C1 segment of cervical spinal cord (tissue), 14 donors: Measurements from ENCODE around the gene SFMBT2.

Source experiments
- DNase-seq, 14 donors: peaks; one replicate each; lab custom pipeline; 2025; lab: John Stamatoyannopoulos, UW

Gene SFMBT2

GRCh38 chr10:7425691-7426090 is 14.9 kb upstream of the SFMBT2 start:
- no peak for DNase-seq

GRCh38 chr10:7424919-7425318 is 14.1 kb upstream of the SFMBT2 start:
- no peak for DNase-seq

DNA sequence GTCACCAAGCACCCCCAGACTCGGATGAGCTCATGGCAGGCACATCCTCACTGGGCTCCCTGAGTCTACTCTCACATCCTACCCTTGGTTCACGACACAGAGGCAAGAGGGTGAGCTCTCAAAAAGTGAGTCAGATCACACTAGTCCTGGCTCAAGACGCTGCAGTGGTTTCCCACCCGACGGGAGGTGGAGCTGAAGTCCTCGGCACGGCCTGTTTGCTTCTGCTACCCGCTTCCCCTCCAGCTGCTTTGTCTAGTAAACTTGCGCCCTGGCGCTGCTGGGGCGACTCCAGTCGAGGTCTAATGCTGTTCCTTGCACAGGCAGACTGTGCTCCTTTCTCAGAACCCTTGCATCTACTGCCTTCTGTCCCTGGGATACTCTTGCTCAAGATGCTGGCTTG is 13.5 kb upstream of the SFMBT2 start:
- peak in 2 of 14 donors; percentile 14 to 39 for DNase-seq

GRCh38 chr10:7423521-7423920 is 12.7 kb upstream of the SFMBT2 start:
- DNase-seq: no peak

- DNase-seq: no peak
Measured at GRCh38 chr10:7421526-7421925, 10.7 kb upstream of the SFMBT2 start.

DNA sequence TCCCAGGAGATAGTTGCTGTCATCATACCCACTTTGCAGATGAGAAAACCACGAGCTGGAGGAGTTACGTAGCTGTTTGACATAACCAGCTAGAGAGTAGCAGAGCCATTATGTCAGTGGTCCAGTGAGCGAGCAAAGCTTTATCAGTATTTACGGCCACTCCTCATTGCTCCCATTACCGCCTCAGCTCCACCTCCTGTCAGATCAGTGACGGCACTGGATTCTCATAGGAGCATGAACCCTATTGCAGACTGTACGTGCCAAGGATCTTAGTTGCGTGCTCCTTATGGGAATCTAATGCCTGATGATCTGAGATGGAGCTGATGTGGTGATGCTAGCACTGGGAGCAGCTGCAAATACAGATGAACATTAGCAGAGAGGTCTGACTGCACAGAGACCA is 9.2 kb upstream of the SFMBT2 start:
- DNase-seq: no peak

DNA sequence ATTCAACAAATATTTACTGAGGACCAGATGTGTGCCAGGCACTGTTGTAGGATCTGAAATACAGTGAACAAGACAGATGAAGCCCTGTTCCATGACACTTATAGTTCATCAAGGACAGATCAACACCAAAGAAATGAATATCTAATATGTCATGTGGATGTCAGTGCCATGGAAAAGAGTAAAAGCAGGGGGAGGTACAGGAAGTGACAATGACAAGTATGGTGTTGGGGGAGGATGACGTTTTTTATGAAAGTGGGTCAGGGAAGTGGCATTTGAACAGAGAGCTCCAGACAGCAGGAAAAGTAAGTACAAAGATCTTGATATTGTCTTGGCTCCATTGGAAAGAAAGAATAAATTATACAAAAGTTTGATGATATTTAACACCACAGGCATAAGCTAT is 7.0 kb upstream of the SFMBT2 start:
- no peak for DNase-seq

GRCh38 chr10:7417103-7417623 is 6.3 kb upstream of the SFMBT2 start:
- peak in 1 of 14 donors; percentile 8 for DNase-seq

DNA sequence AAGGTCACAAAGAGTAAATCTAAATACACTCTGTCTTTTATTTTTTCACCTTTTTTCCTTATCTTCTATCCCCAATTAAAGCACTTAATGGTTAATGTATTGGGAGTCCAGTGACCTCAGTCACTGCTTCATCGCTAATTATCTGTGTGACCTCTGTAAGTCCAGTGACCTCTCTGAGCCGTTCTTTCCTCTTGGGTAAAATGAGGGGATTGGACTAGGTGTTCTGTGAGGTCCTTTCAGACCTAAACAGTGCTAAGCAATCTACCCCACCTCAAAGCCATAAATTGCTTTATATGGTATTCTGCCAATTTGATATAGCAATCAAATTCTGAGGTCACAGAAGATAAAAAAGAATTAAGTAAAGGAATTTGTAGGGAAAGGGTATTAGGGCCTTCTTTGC is 3.9 kb upstream of the SFMBT2 start:
- DNase-seq: no peak

- DNase-seq: peak in 3 of 14 donors; percentile 35 to 56 (median 43)
Measured at GRCh38 chr10:7412928-7413282, 2.1 kb upstream of the SFMBT2 start.

GRCh38 chr10:7412237-7412927 is 1.5 kb upstream of the SFMBT2 start:
- peak in 13 of 14 donors; percentile 21 to 64 (median 47) for DNase-seq

GRCh38 chr10:7411671-7412128 is 866 bp upstream of the SFMBT2 start:
- DNase-seq: peak in 3 of 14 donors; percentile 39 to 64 (median 54)

DNA sequence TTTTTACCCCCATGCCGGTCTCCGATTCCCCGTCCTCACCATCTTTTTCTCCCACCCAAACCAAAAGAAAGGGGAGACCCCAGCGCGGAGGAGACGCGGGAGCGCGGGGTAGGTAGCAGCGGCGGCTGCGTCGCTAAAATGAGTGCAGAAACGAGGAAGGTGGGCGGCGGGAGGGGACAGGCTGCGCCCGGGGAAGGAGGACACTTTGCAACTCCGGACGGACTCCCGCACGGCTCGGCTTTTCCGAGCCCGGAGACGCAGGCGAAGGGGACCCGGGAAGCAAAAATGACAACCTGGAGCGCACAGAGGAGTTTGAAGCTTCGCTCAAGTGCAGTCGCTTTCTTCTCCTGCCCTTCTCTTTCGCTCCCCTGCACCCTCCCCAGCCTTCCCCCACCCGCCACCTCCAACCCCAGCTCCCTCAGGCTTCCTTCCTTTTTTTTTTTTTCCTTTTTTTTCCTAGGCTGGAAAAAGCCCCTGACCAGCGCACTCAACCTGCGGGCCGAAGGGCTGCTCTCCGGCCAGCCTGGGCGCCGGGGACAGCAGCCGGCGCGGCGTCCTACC is 453 bp downstream of the SFMBT2 start:
- peak in 7 of 14 donors; percentile 34 to 69 (median 52) for DNase-seq

DNA sequence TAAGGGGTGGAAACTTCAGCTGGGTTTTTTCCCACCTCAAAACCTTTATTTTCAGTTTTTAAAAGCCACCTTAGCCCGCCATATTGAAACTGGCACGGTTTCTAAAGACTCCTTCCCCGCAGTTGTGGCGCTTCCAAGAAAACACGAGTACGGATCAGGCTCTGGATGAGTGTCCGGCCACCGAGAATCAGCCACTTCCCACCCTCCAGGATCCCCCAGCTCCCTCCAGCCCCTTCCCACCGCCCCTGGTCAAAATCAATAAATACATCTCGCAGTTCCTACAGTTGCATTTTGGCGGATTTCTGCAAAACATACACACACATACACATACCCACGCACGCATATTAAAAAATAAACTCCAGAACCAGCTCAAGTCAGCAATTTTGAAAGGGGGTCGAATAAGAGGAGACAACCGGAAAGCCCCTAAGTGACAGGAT is 1.1 kb downstream of the SFMBT2 start:
- DNase-seq: peak in 7 of 14 donors; percentile 26 to 63 (median 44)

GRCh38 chr10:7409045-7409731 is 1.6 kb downstream of the SFMBT2 start:
- DNase-seq: peak in 11 of 14 donors; percentile 35 to 73 (median 58)

DNA sequence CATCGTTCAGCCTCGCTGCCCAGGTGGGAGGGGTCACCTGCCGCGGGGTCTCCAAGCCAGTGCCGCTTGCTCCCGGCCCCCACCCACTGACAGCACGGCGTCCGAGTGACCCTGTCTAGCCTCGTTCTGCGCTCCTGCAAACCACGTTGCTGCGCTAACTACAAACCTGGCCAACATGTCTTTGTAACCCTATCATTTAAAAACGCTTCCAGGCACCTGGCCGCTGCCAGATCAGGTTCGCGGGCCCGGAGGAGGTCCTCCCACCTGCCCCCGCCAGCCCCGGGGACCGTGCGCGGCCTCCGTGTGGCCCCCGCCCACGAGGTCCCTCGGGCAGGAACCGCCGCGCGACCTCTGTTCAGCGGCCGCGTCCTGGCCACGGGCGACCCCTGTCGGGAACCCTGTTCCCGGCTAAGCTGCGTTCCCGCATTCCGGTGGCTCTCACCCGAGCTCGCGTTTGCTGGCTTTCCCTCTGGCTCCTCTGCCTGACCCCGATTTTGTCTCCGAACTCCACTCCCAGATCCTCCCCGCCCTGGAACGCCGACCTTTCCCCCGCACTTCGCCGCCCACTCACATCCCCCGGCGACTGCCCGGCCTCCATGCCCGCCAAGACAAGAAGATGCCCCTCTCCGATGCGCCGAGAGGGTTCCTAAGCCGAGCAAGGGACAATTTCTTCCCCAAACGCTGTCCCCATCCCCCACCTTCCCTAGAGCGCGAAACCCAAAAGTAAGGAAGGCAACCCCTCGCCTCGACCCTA is 2.4 kb downstream of the SFMBT2 start:
- peak in 13 of 14 donors; percentile 18 to 82 (median 68) for DNase-seq

DNA sequence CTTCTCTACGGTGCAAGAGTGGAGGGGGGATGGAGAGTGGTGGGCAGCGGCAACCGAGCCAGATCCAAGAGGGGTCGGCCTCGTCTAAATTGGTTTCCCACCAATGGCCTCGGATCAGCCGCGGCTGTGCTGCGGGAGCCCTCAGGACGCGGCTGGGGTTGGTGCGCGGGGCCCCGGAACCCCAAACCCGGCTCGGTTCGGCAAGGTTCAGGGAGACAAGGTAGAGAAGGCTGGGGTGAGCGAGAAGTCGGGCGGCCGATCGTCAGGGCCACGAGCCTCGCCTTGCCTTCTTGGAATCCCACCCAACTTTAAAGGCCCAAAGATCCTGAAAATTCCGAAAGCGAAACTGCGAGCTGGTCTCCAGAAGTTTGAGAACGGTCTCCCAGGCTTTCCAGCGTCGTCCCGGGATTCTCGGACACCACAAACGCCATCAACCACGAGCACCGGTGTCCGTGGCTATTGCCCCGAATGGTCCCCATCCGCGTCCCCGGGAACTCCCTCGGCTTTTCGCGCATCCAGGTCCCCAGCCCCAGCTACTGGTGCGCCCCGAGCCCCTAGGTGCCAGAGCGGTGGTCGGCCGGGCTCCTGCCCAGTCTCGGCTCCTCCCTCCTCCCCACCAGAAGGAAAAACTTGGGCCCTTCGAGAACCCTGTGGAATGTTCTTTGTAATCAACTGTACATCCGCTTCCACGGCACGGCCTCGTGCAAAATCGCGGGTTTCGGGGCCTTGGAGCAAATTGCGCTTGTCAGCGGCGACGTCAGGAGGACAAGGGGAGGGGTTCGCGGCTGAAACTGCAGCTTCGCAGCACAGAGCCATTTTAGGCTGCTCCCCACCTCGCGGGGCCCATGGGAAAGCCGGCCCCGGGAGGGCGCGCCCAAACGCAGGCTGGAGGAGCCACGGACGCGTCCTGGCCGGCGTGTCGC is 3.2 kb downstream of the SFMBT2 start:
- peak in 8 of 14 donors; percentile 12 to 74 (median 48) for DNase-seq

DNA sequence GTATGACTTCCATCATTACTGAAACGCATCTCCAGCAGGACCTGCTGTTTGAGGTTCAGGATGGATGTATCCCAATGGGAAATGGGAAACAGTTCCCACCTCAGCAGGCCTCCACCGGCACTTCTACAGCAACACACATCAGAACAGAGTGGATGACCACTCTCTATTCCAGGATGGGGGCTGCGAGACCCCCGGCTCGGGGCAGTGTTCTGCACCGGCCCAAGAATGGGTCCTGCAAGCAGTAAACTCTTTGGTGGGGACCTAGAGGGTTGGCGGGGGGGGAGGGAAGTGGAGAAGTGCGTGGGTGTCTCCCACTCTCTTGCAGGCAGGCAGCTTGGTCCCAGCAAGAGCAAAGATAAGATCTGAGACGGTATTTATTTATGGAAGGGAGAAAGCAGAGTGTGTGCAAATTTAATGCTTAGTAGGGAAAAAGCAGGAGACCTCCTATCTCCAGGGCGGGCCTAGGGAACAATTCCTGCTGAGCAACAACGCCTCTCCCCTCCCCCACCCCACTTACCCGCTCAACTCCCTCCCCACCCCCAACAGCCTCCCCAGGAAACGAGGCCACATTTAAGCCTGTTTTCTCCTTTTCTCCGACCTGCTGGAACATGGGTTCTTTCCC is 4.0 kb downstream of the SFMBT2 start:
- peak in 1 of 14 donors; percentile 22 for DNase-seq

DNA sequence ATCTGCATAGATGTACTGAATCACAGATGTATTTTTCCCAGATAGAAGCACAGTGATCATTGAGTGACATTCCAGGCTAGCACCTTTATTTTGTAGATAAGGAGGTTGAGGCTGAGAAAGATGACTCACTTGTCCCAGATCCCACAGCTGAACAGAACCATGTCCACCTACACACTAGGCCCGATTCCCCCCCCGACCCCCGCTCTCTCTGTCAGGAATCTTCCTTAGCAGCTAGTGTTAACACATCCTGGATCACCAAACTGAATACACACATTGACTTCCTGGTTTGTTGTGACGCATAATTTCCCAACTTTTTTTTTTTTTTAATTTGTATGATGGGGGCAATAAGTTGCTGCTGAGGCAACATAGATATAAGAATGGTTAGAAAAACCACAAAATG is 5.2 kb downstream of the SFMBT2 start:
- no peak for DNase-seq

GRCh38 chr10:7403620-7404019 is 7.2 kb downstream of the SFMBT2 start:
- DNase-seq: no peak
